Measurements from ENCODE around the gene DBF4B.

DNA sequence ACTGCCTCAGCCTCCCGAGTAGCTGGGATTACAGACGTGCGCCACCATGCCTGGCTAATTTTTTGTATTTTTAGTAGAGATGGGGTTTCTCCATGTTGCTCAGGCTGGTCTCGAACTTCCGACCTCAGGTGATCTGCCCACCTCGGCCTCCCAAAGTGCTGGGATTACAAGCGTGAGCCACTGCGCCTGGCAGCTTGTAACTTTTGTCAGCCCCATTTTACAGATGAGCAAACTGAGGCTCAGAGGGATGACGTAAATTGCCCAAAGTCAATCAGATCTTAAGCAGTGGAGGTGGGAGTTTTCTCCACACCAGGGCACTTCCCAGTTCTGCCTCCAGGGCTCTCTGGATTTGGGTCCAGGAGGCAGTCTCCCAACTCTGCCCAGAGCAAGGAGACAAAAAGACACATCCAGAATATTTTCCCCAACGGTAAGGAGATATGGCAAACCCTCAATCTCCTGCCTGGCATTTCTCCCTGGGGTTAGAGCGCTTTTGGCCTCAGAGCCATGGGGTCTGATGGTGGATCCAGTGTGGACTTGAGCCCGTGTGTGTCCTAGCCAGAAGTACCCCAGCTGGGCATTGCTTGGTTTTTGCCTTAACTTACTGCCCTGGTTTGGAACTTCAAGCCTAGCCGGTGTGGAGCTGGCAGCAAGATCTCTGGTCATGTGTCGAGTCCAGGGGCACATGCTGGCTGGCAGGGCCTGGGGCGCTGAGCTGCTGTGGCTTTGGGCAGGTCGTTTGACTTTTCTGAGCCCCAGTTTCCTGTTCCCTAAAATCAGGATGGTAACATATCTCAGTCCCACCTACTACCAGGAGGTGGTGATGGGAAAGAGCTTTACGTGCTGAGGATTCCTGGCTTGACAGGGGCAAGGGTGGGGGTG lies 53.7 kb downstream of the DBF4B start:
- TF ChIP-seq JUND (IDR thresholded peaks at IDR 0.05) (no peak), SIN3A (IDR thresholded peaks at IDR 0.05; ENCODE audit: low read depth) (no peak), EZH2 (IDR thresholded peaks at IDR 0.05) (no peak), POLR2A (IDR thresholded peaks at IDR 0.05; ENCODE audit: borderline replicate concordance, extremely low read depth, insufficient read depth, insufficient read length) (no peak), EGR1 (IDR thresholded peaks at IDR 0.05; ENCODE audit: low read depth) (no peak), CBX3 (IDR thresholded peaks at IDR 0.05; ENCODE audit: low read depth) (no peak), EZH2phosphoT487 (IDR thresholded peaks at IDR 0.05; ENCODE audit: borderline replicate concordance) (no peak), SP1 (IDR thresholded peaks at IDR 0.05; ENCODE audit: low read depth) (no peak), RAD21 (IDR thresholded peaks at IDR 0.05; ENCODE audit: low read depth) (no peak), POLR2AphosphoS5 (IDR thresholded peaks at IDR 0.05; ENCODE audit: low read depth, low read length) (no peak)
- TF ChIP-seq, protein P1, sequence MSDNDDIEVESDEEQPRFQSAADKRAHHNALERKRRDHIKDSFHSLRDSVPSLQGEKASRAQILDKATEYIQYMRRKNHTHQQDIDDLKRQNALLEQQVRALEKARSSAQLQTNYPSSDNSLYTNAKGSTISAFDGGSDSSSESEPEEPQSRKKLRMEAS (IDR thresholded peaks at IDR 0.05): no peak
- TF ChIP-seq, protein P2, sequence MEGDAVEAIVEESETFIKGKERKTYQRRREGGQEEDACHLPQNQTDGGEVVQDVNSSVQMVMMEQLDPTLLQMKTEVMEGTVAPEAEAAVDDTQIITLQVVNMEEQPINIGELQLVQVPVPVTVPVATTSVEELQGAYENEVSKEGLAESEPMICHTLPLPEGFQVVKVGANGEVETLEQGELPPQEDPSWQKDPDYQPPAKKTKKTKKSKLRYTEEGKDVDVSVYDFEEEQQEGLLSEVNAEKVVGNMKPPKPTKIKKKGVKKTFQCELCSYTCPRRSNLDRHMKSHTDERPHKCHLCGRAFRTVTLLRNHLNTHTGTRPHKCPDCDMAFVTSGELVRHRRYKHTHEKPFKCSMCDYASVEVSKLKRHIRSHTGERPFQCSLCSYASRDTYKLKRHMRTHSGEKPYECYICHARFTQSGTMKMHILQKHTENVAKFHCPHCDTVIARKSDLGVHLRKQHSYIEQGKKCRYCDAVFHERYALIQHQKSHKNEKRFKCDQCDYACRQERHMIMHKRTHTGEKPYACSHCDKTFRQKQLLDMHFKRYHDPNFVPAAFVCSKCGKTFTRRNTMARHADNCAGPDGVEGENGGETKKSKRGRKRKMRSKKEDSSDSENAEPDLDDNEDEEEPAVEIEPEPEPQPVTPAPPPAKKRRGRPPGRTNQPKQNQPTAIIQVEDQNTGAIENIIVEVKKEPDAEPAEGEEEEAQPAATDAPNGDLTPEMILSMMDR (IDR thresholded peaks at IDR 0.05 in 2 of 3, conservative IDR thresholded peaks at IDR 0.05 in 1 of 3; ENCODE audit: borderline replicate concordance in 1 of 3, insufficient read depth in 1 of 3, low read depth in 2 of 3, low read length in 2 of 3): peak in 1 of 3 experiments; percentile 4; a peak in 1 of 6 replicates
